HepG2 (cell line): ENCODE results near the gene SLC16A3. TPM values are rescaled to one million over a fixed set of nuclear protein-coding genes. Genes with fewer than 3 reads are reported as not detected.

Source experiments
- ATF5 ChIP-seq: sonication (generic); formaldehyde crosslinking; IDR thresholded peaks from 2 replicates; pipeline ENCODE4 v1.4.0; 2020; ENCODE audit warnings: mild to moderate bottlenecking, low read depth, missing genetic modification reagents
- HES4 ChIP-seq: sonication (generic); formaldehyde crosslinking; IDR thresholded peaks from 2 replicates; pipeline ENCODE4 v1.9.0; 2021; ENCODE audit warnings: mild to moderate bottlenecking, missing genetic modification reagents, borderline replicate concordance
- JUN ChIP-seq: sonication (generic); formaldehyde crosslinking; IDR thresholded peaks from 2 replicates; pipeline ENCODE4 v1.4.0; 2020; ENCODE audit warnings: mild to moderate bottlenecking, missing genetic modification reagents
- JUND ChIP-seq: sonication (generic); formaldehyde crosslinking; IDR thresholded peaks from 2 replicates; pipeline ENCODE4 v1.8.0; 2022; ENCODE audit warnings: mild to moderate bottlenecking, missing genetic modification reagents
- KLF16 ChIP-seq, 2 experiments: sonication (generic) in 1 of 2; formaldehyde crosslinking in 1 of 2; IDR thresholded peaks; 2 replicates each; pipeline versions ENCODE4 v1.6.1 to v1.8.0; 2016 to 2023; ENCODE audit warnings: missing genetic modification reagents in 2 of 2, missing compliant biosample characterization in 1 of 2
- MAZ ChIP-seq, 2 experiments: sonication (generic) in 1 of 2; formaldehyde crosslinking in 1 of 2; IDR thresholded peaks; 2 replicates each; pipeline versions ENCODE4 v1.5.0 to v1.6.1; 2012 to 2020; ENCODE audit warnings: low read depth in 2 of 2, mild to moderate bottlenecking in 2 of 2, borderline replicate concordance in 1 of 2, improper control_type of control experiment in 1 of 2, low read length in 1 of 2, missing genetic modification reagents in 1 of 2, moderate library complexity in 1 of 2
- MXD1 ChIP-seq: sonication (generic); formaldehyde crosslinking; IDR thresholded peaks from 2 replicates; pipeline ENCODE4 v1.4.0; 2020; ENCODE audit warnings: mild to moderate bottlenecking, missing genetic modification reagents
- SAFB2 ChIP-seq: sonication (generic); formaldehyde crosslinking; IDR thresholded peaks from 2 replicates; pipeline ENCODE4 v1.5.1; 2020; ENCODE audit warnings: missing genetic modification reagents, low read depth, mild to moderate bottlenecking, borderline replicate concordance
- SOX5 ChIP-seq: IDR thresholded peaks from 2 replicates; pipeline ENCODE4 v1.6.1; 2016; ENCODE audit warnings: borderline replicate concordance
- TBX3 ChIP-seq: fragments of 450-650 bp; IDR thresholded peaks from 2 replicates; pipeline ENCODE4 v1.6.1; 2017; ENCODE audit warnings: antibody characterized with exemption, mild to moderate bottlenecking, inconsistent platforms, borderline replicate concordance
- YEATS2 ChIP-seq: sonication (generic); formaldehyde crosslinking; IDR thresholded peaks from 2 replicates; pipeline ENCODE4 v1.4.0; 2020; ENCODE audit warnings: missing genetic modification reagents, borderline replicate concordance
- YY1 ChIP-seq: IDR thresholded peaks from 2 replicates; pipeline ENCODE4 v1.6.1; 2011; ENCODE audit warnings: low read length, low read depth, moderate library complexity, mild to moderate bottlenecking; ENCODE audit not compliant: insufficient read depth, insufficient replicate concordance
- ZBTB25 ChIP-seq: IDR thresholded peaks from 2 replicates; pipeline ENCODE4 v1.6.1; 2018; ENCODE audit warnings: missing genetic modification reagents
- ZBTB44 ChIP-seq: sonication (generic); formaldehyde crosslinking; IDR thresholded peaks from 2 replicates; pipeline ENCODE4 v1.4.0; 2020; ENCODE audit warnings: missing genetic modification reagents
- ZNF414 ChIP-seq: sonication (generic); formaldehyde crosslinking; IDR thresholded peaks from 2 replicates; pipeline ENCODE4 v1.5.0; 2020; ENCODE audit warnings: missing genetic modification reagents
- ZNF619 ChIP-seq: sonication (generic); formaldehyde crosslinking; IDR thresholded peaks from 2 replicates; pipeline ENCODE4 v1.4.0; 2020; ENCODE audit warnings: mild to moderate bottlenecking, missing genetic modification reagents
- ZNF737 ChIP-seq: sonication (generic); formaldehyde crosslinking; IDR thresholded peaks from 2 replicates; pipeline ENCODE4 v1.5.0; 2020; ENCODE audit warnings: missing genetic modification reagents, mild to moderate bottlenecking, borderline replicate concordance
- ZNF766 ChIP-seq: sonication (generic); formaldehyde crosslinking; IDR thresholded peaks from 2 replicates; pipeline ENCODE4 v1.5.0; 2020; ENCODE audit warnings: missing genetic modification reagents, borderline replicate concordance
- ZSCAN9 ChIP-seq: IDR thresholded peaks from 2 replicates; pipeline ENCODE4 v1.6.1; 2016; ENCODE audit warnings: borderline replicate concordance
- ZXDC ChIP-seq: sonication (generic); formaldehyde crosslinking; IDR thresholded peaks from 2 replicates; pipeline ENCODE4 v1.5.0; 2020; ENCODE audit warnings: mild to moderate bottlenecking, missing genetic modification reagents
- polyA plus RNA-seq, 8 experiments: library from polyadenylated mRNA; depleted of rRNA in 3 of 8; stranded (reverse) in 7 of 8; unstranded in 1 of 8; fragments of >200 nt; fragmentation: Illumina TruSeq in 4 of 8; extraction: Trizol in 4 of 8; gene quantifications; 2 replicates each; pipeline versions ENCODE4 v1.2.1 to v1.2.3, GENCODE V29; 2011 to 2016; ENCODE audit warnings: low read depth in 4 of 8, missing spikeins in 1 of 8, mixed read lengths in 1 of 8; ENCODE audit not compliant: insufficient read depth in 1 of 8
- total RNA-seq, 5 experiments: library from RNA; depleted of rRNA; stranded (reverse); fragments of >200 nt; fragmentation: Illumina TruSeq; extraction: Trizol; gene quantifications; 2 replicates each; pipeline ENCODE4 v1.2.3, GENCODE V29; 2016; ENCODE audit warnings: low read depth in 1 of 5

SLC16A3 gene
- total and polyA plus RNA-seq, 2 of the 13 experiments (the other 11 are each of a cell fraction or from before 2014, with no cell fraction given) = 242 to 349 TPM

- 0 out of 2 replicates have a peak, but pooled peaks have one; percentile 32 for TF ChIP-seq ZXDC
- no peak for TF ChIP-seq YEATS2 (CRISPR knock-in tag)
- TF ChIP-seq ZSCAN9 (CRISPR knock-in tag) = no peak
- 0 out of 2 replicates have a peak, but pooled peaks have one; percentile 16 for TF ChIP-seq MAZ (IDR thresholded peaks at IDR 0.05; ENCODE audit: borderline replicate concordance, low read depth, low read length)
- TF ChIP-seq MAZ (CRISPR knock-in tag; IDR thresholded peaks at IDR 0.05; ENCODE audit: low read depth) = no peak
- peak; percentile 54; the same call in 1 of the 2 replicates for TF ChIP-seq JUND
- peak; percentile 8 for TF ChIP-seq YY1
- TF ChIP-seq ATF5 (CRISPR knock-in tag) = no peak
- 0 out of 2 replicates have a peak, but pooled peaks have one; percentile 31 for TF ChIP-seq ZBTB25 (CRISPR knock-in tag)
- 0 out of 2 replicates have a peak, but pooled peaks have one; percentile 14 for TF ChIP-seq HES4 (CRISPR knock-in tag)
- peak in 1 of 2 experiments; percentile 80; a peak in 1 of 4 replicates for TF ChIP-seq KLF16 (CRISPR knock-in tag; IDR thresholded peaks at IDR 0.05)
- TF ChIP-seq TBX3 = peak; percentile 50; the same call in 1 of the 2 replicates
- TF ChIP-seq ZNF766 = no peak
- no peak for TF ChIP-seq JUN (CRISPR knock-in tag)
- no peak for TF ChIP-seq MXD1 (CRISPR knock-in tag)
- 0 out of 2 replicates have a peak, but pooled peaks have one; percentile 42 for TF ChIP-seq ZNF619 (CRISPR knock-in tag)
- TF ChIP-seq SAFB2 (CRISPR knock-in tag) = peak; percentile 42; the same call in 1 of the 2 replicates
- peak; percentile 62; the same call in 1 of the 2 replicates for TF ChIP-seq SOX5 (CRISPR knock-in tag)
- peak; percentile 51 for TF ChIP-seq ZNF414 (CRISPR knock-in tag)
- 0 out of 2 replicates have a peak, but pooled peaks have one; percentile 26 for TF ChIP-seq ZBTB44 (CRISPR knock-in tag)
- TF ChIP-seq ZNF737 (CRISPR knock-in tag) = no peak
Observed at GRCh38 chr17:82216301-82217119, 12.3 kb upstream of the SLC16A3 start (continued).
